GM19043 (cell line): Measurements from ENCODE around the gene LITAFD.

Source experiments
- ATAC-seq: cut with Tn5 transposase; IDR thresholded peaks from one replicate; pipeline ENCODE4 v1.9.1; 2021; ENCODE audit warnings: low read depth; ENCODE audit not compliant: unreplicated experiment

The LITAFD gene

GRCh38 chr16:8855051-8855786 is 26.9 kb upstream of the LITAFD start:
- ATAC-seq = no peak

DNA sequence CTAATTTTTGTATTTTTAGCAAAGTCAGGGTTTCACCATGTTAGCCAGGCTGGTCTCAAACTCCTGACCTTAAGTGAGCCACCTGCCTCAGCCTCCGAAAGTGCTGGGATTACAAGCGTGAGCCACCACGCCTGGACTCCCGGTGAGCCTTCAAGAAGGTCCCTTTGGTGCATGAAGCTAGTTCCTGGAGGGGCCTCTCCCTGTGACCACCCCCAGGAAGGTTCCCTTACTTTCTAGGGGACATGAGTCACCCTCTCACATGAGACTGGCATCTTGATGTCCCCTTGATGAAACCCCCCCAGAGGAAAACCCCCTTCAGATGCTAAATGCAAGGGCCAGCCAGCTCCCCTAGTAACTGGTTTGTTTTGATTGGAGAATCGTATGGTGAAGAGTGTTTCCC is 26.2 kb upstream of the LITAFD start:
- ATAC-seq = no peak

DNA sequence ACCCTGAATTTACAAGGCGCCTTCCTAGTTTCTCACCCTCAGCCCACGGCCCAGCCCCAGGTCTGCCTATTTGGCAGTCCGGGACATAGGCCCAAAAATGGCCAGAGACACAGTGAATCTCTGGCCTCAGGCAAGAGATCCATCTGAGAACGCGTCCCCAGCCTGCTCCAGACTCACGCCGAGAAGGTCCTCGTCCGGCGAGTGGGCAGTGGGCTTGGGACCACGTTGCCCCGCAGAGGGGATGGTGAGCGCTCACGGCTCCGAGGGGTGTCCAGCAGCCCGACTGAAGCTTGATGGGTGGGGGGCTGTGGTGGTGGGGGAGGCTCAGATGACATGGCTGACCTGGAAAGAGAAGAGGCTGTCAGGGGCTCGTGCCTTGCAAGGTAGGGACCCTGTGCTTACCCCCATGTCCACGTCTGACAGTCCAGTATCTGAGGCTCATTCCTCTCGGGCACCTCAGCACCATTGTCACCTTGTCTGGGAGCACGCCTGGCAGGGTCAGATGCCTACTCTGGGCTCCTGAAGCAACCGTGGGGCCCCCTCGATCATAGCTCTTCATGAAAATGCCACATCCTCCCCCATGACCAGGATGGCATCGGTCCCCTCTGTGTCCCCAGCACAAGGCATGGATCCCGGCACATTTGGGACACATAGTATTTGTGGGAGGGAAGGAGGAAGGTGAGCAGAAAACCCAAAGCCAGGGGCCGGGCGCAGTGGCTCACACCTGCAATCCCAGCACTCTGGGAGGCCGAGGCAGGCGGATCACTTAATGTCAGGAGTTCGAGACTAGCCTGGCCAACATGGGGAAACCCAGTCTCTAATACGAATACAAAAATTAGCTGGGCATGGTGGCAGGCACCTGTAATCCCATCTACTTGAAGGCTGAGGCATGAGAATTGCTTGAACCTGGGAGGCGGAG is 22.9 kb upstream of the LITAFD start:
- ATAC-seq = no peak

DNA sequence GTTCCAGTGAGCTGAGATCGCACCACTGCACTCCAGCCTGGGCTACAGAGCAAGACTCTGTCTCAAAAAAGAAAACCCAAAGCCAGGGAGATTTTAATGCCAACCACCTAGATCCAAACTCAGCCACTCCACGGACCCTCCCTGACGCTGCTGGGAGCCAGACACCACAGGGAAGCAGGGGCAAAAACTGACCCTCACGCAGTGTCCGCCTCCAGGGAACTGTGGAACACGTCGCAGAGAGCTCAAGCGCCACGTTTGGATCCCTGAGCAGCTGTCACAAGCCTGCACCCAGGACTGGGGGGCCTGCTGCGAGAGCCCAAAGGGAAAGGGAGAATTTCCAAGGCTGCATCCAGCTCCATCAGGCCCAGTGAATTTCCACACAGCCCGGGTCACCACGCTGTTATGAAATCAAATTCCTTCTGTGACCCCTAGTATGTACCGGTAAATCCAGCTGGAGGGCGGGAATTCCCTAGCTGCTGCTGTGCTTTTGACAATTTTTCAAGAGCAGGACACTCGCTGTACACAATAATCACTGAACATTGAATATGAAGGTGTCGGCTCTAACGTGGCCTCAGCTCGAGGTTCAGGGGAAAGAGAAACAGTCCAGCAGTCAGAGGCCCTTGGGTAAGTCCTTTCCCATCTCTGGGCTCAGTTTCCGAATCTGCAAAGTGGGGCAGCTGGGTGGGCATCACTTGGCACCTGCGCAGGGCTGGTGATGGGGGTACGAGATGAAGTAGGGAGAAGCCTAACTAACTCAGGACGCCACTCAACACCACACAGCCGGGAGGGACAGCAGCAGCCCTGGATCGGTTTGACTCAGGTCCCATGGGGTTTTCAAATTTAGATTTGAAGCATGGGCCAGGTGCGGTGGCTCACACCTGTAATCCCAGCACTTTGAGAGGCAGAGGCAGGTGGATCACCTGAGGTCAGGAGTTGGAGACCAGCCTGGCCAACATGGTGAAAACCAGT is 22.0 kb upstream of the LITAFD start:
- ATAC-seq = no peak

GRCh38 chr16:8861563-8862308 is 20.4 kb upstream of the LITAFD start:
- no peak for ATAC-seq

DNA sequence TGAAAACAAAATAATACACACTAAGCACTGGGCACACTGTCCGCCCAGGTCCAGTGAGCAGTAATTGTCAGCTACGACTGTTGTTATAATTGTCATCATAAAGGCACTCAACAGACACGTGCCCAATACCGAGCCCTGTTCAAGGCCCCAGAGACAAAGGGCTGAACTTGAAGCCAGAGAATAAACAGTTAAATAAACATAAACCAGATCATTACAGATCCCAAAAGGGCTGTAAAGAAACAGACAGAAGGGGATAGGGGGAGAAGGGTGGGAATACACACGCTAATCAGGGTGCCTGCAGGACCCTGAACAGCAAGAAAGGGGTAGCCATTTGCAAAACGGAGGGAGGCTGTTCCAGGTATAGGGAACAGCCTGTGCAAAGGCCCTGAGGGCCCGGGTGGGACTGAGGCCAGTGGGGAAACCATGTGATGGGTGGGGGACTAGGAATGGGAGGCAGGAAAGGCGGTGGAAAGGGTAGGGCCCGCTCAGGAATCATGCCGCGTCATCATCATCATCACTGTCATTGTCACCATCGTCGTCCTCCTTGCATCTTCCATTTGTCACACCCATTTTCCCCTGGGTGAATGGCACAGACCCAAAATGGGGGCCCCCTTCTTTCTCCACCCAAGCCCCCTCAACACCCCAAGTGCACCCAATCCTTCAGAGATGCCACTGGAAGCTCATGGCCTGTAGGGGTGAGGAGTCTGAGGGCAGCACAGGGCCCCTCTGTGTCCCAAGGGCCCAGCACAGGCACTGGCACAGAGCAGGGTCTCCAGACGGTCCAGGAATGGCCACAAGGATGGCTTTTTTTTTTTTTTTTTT is 19.6 kb upstream of the LITAFD start:
- ATAC-seq = no peak

GRCh38 chr16:8863594-8864424 is 18.3 kb upstream of the LITAFD start:
- ATAC-seq = no peak

- ATAC-seq = no peak
Observed at GRCh38 chr16:8864480-8865110, 17.6 kb upstream of the LITAFD start.

GRCh38 chr16:8865145-8865882 is 16.8 kb upstream of the LITAFD start:
- no peak for ATAC-seq

- no peak for ATAC-seq
Observed at GRCh38 chr16:8866118-8866883, 15.8 kb upstream of the LITAFD start.

DNA sequence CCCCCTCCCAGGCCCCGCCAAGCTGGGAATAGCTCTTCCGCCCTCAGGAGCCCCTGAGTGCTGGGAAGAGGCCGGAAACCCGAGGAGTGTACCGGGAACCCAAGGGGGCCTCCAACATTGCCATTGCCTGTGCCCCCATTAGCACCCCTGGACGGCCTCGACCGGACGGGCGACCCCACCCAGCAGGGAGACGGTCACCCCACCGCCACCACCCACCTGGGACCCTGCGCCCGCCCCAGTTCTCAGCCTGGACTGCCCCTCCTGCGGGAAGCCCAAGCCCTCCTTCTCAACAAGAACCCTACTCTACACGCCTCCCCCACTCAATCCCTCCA is 15.3 kb upstream of the LITAFD start:
- ATAC-seq = no peak

DNA sequence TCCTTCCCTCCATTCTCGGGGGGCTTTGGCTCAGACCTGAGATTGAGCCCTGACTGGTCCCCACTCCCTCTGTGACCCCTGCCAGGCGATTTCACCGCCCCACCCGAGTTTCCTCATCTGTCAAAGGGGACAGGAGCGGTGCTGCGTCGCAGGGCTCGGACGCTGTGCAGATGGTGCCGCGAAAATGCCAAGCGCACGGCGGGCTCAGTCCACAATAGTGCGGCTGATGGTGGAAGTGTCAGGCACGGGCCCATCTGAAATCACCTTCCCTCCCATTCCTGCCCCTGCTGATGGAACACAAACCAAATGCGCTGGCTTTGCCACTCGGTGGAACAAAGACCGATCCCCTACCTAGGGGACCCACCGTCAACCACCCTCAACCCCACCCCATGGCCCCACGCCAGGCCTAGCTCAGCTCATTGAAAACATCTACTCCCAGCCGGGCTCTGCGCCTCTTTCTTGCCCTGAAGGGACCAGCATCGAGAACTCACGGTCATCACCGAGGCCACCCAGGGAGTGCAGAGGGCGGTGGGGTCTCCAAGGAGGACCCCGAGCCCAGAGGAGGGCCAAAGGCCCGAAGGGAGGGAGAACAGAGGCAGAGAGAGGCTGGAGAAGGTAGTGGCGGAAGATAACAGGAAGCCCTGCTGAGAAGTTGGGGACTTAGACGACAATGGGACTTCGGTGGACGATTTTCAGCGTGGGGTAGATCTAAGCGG is 14.8 kb upstream of the LITAFD start:
- no peak for ATAC-seq

DNA sequence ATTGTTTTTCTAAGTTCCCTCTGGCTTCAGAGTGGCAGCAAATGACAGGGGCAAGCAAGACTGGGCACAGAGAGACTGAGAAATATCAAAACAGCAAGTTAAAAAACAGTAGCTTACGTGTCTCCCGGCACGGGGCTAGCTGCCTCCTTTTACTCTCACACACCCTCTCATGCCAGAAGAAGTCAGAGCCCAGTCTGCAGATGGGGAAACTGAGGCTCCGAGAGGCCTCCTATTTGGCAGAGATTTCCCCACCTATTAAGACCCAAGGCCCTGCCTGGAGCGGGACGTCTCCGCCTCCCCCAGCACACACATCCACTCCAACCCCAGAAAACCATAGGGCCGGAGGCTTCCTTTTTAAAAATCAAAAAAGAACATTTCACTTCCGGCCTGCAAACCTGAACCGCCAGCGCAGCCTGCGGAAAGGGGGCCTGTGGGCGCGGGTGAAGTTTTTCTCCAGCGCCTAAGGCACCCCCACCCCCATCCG is 14.2 kb upstream of the LITAFD start:
- no peak for ATAC-seq

DNA sequence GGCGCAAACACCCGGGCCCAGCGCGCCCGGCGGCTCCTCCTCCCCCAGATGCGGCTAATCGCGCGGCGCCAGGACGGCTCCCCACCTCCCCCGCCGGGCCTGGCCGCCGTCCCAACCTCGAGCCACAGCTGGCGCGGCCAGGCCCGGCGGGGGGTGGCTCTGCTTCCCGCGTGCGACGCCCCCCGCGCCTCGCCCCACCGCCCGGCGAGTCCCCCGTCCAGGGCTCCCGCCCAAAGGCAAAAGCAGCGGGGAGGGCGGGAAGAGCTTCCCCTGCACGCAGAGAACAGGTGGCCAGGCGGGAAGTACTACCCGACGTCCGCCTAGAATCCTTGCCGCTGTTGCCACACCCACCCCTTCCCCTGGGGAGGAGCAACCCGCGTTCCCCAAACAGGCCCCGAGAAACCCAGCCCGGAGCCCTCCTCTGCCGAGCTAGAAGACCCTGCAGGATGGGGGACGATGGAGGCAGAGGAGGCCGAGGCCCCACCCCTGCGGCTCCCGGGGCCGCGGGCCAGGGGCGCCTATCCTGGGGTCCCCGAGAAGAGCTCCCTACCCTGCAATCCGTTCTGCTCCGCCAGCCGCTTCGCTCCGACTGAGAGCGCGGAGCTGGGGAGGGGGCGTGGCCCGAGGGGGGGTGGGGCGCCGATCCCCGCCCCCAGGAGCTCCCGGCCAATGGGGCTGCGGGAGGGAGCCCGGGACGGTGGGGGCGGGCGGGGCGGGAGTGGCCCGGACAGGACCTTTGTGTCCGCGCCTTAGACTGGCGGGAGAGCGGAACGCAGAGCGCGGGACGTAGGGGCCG is 13.5 kb upstream of the LITAFD start, which contains the start of gene CARHSP1:
Gene CARHSP1 (minus strand): TSS at position 591 of the 796 bp plus-strand sequence. CDS start 9,678 bp downstream, outside the sequence.
- peak; percentile 58 for ATAC-seq
